SK-MEL-5 (cell line): ENCODE data around the gene C3orf80. TPM values are rescaled to one million over a fixed set of nuclear protein-coding genes. Genes with fewer than 3 reads are reported as not detected.
"Not testable (repeated sequence)": the region's sequence is repeated elsewhere in the genome, so short reads cannot be mapped to it uniquely, and the experiment has no call there.

Experiments
- DNase-seq: peaks from one replicate; pipeline ENCODE4 v3.0.0-alpha.2; 2016; ENCODE audit warnings: low read depth, low spot score
- in situ Hi-C: cut with HindIII; loops from 2 replicates; pipeline ENCODE4 v1.10.0; 2016; ENCODE audit warnings: low sequenced_read_pairs, high pct_unique_total_duplicates, low pct_unique_long_range_greater_than_20kb
- polyA plus RNA-seq, 2 experiments: library from polyadenylated mRNA; depleted of rRNA; stranded (reverse); fragments of >200 nt; gene quantifications; 2 replicates each; pipeline ENCODE4 v1.2.3, GENCODE V29; 2015
- total RNA-seq: library from RNA; depleted of rRNA; stranded (reverse); fragments of >200 nt; shearing (Covaris generic); gene quantifications from 2 replicates; pipeline ENCODE4 v1.2.3, GENCODE V29; 2014; rRNA removed

Gene C3orf80
- total RNA-seq = 0.21 and 0.40 TPM in 2 replicates
- polyA plus RNA-seq (2015; cell fraction: cytosol; rRNA removed) = 1.0 and 2.0 TPM in 2 replicates
- polyA plus RNA-seq (2015; cell fraction: nucleus; rRNA removed) = 0.72 and 1.9 TPM in 2 replicates

GRCh38 chr3:160225176-160226025, at the start of gene C3orf80:
Gene C3orf80 (plus strand): TSS chr3:160225422. CDS start chr3:160225636, 214 bp downstream.
- DNase-seq = peak; percentile 35
- in situ Hi-C loops = no loop called here

- no peak for DNase-seq
- in situ Hi-C loops = no loop called here
Observed at GRCh38 chr3:160176923-160177322, 48.3 kb upstream of the C3orf80 start.

- DNase-seq, in situ Hi-C loops: not testable (repeated sequence)
Observed at GRCh38 chr3:160178661-160179060, 46.6 kb upstream of the C3orf80 start.

- in situ Hi-C loops, DNase-seq: not testable (repeated sequence)
Observed at GRCh38 chr3:160179403-160179802, 45.8 kb upstream of the C3orf80 start.

GRCh38 chr3:160179906-160180305, 45.3 kb upstream of the C3orf80 start:
- DNase-seq = no peak
- in situ Hi-C loops = no loop called here

GRCh38 chr3:160180581-160181216, 44.5 kb upstream of the C3orf80 start:
- no peak for DNase-seq
- in situ Hi-C loops = no loop called here

GRCh38 chr3:160183345-160184076, 41.7 kb upstream of the C3orf80 start:
- no peak for DNase-seq
- in situ Hi-C loops = no loop called here

- in situ Hi-C loops = no loop called here
- no peak for DNase-seq
Observed at GRCh38 chr3:160184655-160185054, 40.6 kb upstream of the C3orf80 start.

GRCh38 chr3:160185751-160186150, 39.5 kb upstream of the C3orf80 start:
- no peak for DNase-seq
- in situ Hi-C loops = no loop called here

- DNase-seq = no peak
- in situ Hi-C loops = no loop called here
Observed at GRCh38 chr3:160187288-160187687, 37.9 kb upstream of the C3orf80 start.

- in situ Hi-C loops = no loop called here
- DNase-seq = no peak
Observed at GRCh38 chr3:160192310-160193029, 32.8 kb upstream of the C3orf80 start.

GRCh38 chr3:160193644-160194192, 31.5 kb upstream of the C3orf80 start:
- in situ Hi-C loops = no loop called here

GRCh38 chr3:160194438-160194837, 30.8 kb upstream of the C3orf80 start:
- in situ Hi-C loops = no loop called here
- no peak for DNase-seq

More at GRCh38 chr3:160193644-160194192, 31.5 kb upstream of the C3orf80 start:
- no peak for DNase-seq

GRCh38 chr3:160195106-160195505, 30.1 kb upstream of the C3orf80 start:
- DNase-seq = no peak
- in situ Hi-C loops = no loop called here

GRCh38 chr3:160196511-160197104, 28.6 kb upstream of the C3orf80 start:
- DNase-seq = no peak

GRCh38 chr3:160199108-160199507, 26.1 kb upstream of the C3orf80 start:
- in situ Hi-C loops = no loop called here

More at GRCh38 chr3:160196511-160197104, 28.6 kb upstream of the C3orf80 start:
- in situ Hi-C loops = no loop called here

GRCh38 chr3:160200353-160200752, 24.9 kb upstream of the C3orf80 start:
- DNase-seq = no peak
- in situ Hi-C loops = no loop called here

More at GRCh38 chr3:160199108-160199507, 26.1 kb upstream of the C3orf80 start:
- no peak for DNase-seq
